ENCODE results near the gene MMP2.

Gene MMP2

GRCh38 chr16:55434000-55434399 is 45.0 kb upstream of the MMP2 start:
- H3F3A ChIP-seq (ENCODE audit: insufficient read depth), result no peaks in the 10 kb centered on the region
- TF ChIP-seq, protein P1, sequence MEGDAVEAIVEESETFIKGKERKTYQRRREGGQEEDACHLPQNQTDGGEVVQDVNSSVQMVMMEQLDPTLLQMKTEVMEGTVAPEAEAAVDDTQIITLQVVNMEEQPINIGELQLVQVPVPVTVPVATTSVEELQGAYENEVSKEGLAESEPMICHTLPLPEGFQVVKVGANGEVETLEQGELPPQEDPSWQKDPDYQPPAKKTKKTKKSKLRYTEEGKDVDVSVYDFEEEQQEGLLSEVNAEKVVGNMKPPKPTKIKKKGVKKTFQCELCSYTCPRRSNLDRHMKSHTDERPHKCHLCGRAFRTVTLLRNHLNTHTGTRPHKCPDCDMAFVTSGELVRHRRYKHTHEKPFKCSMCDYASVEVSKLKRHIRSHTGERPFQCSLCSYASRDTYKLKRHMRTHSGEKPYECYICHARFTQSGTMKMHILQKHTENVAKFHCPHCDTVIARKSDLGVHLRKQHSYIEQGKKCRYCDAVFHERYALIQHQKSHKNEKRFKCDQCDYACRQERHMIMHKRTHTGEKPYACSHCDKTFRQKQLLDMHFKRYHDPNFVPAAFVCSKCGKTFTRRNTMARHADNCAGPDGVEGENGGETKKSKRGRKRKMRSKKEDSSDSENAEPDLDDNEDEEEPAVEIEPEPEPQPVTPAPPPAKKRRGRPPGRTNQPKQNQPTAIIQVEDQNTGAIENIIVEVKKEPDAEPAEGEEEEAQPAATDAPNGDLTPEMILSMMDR (IDR thresholded peaks at IDR 0.05; ENCODE audit: insufficient read depth, low read length, poor library complexity, severe bottlenecking), result no peak
- no peak for TF ChIP-seq EZH2phosphoT487 (conservative IDR thresholded peaks at IDR 0.05; ENCODE audit: low read length)
- no peaks in the 10 kb centered on the region for H3K27me3 ChIP-seq (ENCODE audit: low read length)
- no peak overlapping the region for H3K4me2 ChIP-seq (ENCODE audit: low read depth, low read length, poor library complexity, severe bottlenecking)
- no peaks in the 10 kb centered on the region for H3K9me2 ChIP-seq (replicated peaks; ENCODE audit: insufficient read depth, low read length)
- H3K9me3 ChIP-seq (ENCODE audit: insufficient read depth, low read length), result no peaks in the 10 kb centered on the region
- no peaks in the 10 kb centered on the region for H3K79me2 ChIP-seq (ENCODE audit: insufficient read depth, low read length)
- no peak overlapping the region for H3K9ac ChIP-seq (ENCODE audit: low read length)
- H4K20me1 ChIP-seq (ENCODE audit: low read depth, low read length), result no peaks in the 10 kb centered on the region
- no peak overlapping the region for H3K4me3 ChIP-seq (ENCODE audit: insufficient read depth, low read length, poor library complexity, severe bottlenecking)
- H3K27ac ChIP-seq (ENCODE audit: low read depth, low read length), result no peak overlapping the region
- no peak overlapping the region for H2AFZ ChIP-seq (ENCODE audit: low read depth, low read length, severe bottlenecking)
- no peaks in the 10 kb centered on the region for H3K36me3 ChIP-seq (ENCODE audit: low read length)

GRCh38 chr16:55435387-55435786 is 43.6 kb upstream of the MMP2 start:
- no peaks in the 10 kb centered on the region for H3F3A ChIP-seq (ENCODE audit: insufficient read depth)
- H3K4me3 ChIP-seq (ENCODE audit: insufficient read depth, low read length, poor library complexity, severe bottlenecking), result no peak overlapping the region
- no peak overlapping the region for H3K27ac ChIP-seq (ENCODE audit: low read depth, low read length)
- H3K9me3 ChIP-seq (ENCODE audit: insufficient read depth, low read length), result no peaks in the 10 kb centered on the region
- no peak overlapping the region for H2AFZ ChIP-seq (ENCODE audit: low read depth, low read length, severe bottlenecking)
- H4K20me1 ChIP-seq (ENCODE audit: low read depth, low read length), result no peaks in the 10 kb centered on the region
- H3K27me3 ChIP-seq (ENCODE audit: low read length), result no peaks in the 10 kb centered on the region
- no peaks in the 10 kb centered on the region for H3K36me3 ChIP-seq (ENCODE audit: low read length)
- H3K9ac ChIP-seq (ENCODE audit: low read length), result no peak overlapping the region
- no peak overlapping the region for H3K4me2 ChIP-seq (ENCODE audit: low read depth, low read length, poor library complexity, severe bottlenecking)
- TF ChIP-seq, protein P1 (IDR thresholded peaks at IDR 0.05; ENCODE audit: insufficient read depth, low read length, poor library complexity, severe bottlenecking), result no peak
- TF ChIP-seq EZH2phosphoT487 (conservative IDR thresholded peaks at IDR 0.05; ENCODE audit: low read length), result no peak
- H3K79me2 ChIP-seq (ENCODE audit: insufficient read depth, low read length), result no peaks in the 10 kb centered on the region
- no peaks in the 10 kb centered on the region for H3K9me2 ChIP-seq (replicated peaks; ENCODE audit: insufficient read depth, low read length)

- Histone ChIP-seq H3K9me2 (replicated peaks; ENCODE audit: insufficient read depth, low read length) (no peaks in the 10 kb centered on the region), H3K9ac (ENCODE audit: low read length) (no peak overlapping the region), H3K4me2 (ENCODE audit: low read depth, low read length, poor library complexity, severe bottlenecking) (no peak overlapping the region), H3K4me3 (ENCODE audit: insufficient read depth, low read length, poor library complexity, severe bottlenecking) (no peak overlapping the region), H3K36me3 (ENCODE audit: low read length) (no peaks in the 10 kb centered on the region), H3K27me3 (ENCODE audit: low read length) (no peaks in the 10 kb centered on the region), H3K9me3 (ENCODE audit: insufficient read depth, low read length) (no peaks in the 10 kb centered on the region), H3K27ac (ENCODE audit: low read depth, low read length) (no peak overlapping the region), H3K79me2 (ENCODE audit: insufficient read depth, low read length) (no peaks in the 10 kb centered on the region), H4K20me1 (ENCODE audit: low read depth, low read length) (no peaks in the 10 kb centered on the region), H3F3A (ENCODE audit: insufficient read depth) (no peaks in the 10 kb centered on the region), H2AFZ (ENCODE audit: low read depth, low read length, severe bottlenecking) (no peak overlapping the region)
- TF ChIP-seq EZH2phosphoT487 (conservative IDR thresholded peaks at IDR 0.05; ENCODE audit: low read length), result no peak
- TF ChIP-seq, protein P1 (IDR thresholded peaks at IDR 0.05; ENCODE audit: insufficient read depth, low read length, poor library complexity, severe bottlenecking), result no peak
Measured at GRCh38 chr16:55436587-55436986, 42.4 kb upstream of the MMP2 start.
